22Rv1 (cell line): ENCODE measurements around the gene SATB1.

Experiments
- ZFX ChIP-seq: fragments of 450-650 bp; IDR thresholded peaks from 2 replicates; pipeline ENCODE4 v1.6.1; 2017; ENCODE audit warnings: antibody characterized with exemption, borderline replicate concordance
- TF ChIP-seq, protein P1 (sequence below): fragments of 450-650 bp; IDR thresholded peaks from 2 replicates; pipeline ENCODE4 v1.5.1; 2017; ENCODE audit warnings: mild to moderate bottlenecking

GRCh38 chr3:18300916-18301315 is 124.2 kb downstream of the SATB1 start:
- TF ChIP-seq, protein P1, sequence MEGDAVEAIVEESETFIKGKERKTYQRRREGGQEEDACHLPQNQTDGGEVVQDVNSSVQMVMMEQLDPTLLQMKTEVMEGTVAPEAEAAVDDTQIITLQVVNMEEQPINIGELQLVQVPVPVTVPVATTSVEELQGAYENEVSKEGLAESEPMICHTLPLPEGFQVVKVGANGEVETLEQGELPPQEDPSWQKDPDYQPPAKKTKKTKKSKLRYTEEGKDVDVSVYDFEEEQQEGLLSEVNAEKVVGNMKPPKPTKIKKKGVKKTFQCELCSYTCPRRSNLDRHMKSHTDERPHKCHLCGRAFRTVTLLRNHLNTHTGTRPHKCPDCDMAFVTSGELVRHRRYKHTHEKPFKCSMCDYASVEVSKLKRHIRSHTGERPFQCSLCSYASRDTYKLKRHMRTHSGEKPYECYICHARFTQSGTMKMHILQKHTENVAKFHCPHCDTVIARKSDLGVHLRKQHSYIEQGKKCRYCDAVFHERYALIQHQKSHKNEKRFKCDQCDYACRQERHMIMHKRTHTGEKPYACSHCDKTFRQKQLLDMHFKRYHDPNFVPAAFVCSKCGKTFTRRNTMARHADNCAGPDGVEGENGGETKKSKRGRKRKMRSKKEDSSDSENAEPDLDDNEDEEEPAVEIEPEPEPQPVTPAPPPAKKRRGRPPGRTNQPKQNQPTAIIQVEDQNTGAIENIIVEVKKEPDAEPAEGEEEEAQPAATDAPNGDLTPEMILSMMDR = no peak
- TF ChIP-seq ZFX = no peak
